ENCODE measurements around the gene CXCR5.

The CXCR5 gene

GRCh38 chr11:118876286-118876685 is 7.4 kb upstream of the CXCR5 start:
- no peak for DNase-seq (ENCODE audit: low spot score)

GRCh38 chr11:118877487-118878162 is 6.1 kb upstream of the CXCR5 start:
- DNase-seq (ENCODE audit: low spot score) = no peak

DNA sequence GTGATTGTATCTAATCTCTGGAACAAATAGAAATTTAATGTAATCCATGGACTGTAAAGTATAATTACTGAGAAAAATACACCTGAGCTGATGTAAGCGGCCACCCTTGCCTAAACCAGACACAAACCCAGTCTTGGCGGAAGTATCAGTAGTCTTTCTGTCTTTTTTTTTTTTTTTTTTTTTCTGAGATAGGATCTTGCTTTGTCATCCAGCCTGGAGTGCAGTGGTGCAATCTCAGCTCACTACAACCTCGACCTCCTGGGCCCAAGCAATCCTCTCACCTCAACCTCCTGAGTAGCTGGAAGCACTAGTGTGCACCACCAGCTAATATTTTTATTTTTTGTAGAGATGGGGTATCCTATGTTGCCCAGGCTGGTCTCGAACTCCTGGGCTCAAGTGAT is 5.5 kb upstream of the CXCR5 start:
- DNase-seq (ENCODE audit: low spot score) = no peak

- DNase-seq (ENCODE audit: low spot score) = no peak
Measured at GRCh38 chr11:118881228-118881627, 2.5 kb upstream of the CXCR5 start.

GRCh38 chr11:118882491-118882890 is 1.2 kb upstream of the CXCR5 start:
- DNase-seq (ENCODE audit: low spot score) = no peak

DNA sequence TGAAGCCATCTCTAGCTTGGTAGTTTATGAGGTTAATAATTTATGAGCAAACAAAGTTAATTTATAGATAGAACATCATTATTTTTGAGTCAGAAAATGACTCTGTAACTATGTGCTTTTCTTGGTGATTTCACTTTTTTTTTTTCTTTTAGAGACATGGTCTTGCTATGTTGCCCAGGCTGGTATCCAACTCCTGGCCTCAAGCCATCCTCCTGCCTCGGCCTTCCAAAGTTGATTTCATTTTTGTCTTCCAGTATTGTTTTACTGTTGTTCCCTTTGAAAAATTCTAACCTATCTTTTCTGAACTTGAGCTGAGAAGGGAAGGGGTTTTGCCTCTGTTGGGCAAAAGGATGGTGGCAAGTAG is 706 bp upstream of the CXCR5 start:
- DNase-seq (ENCODE audit: low spot score) = no peak

GRCh38 chr11:118884875-118885274 is 1.2 kb downstream of the CXCR5 start:
- no peak for DNase-seq (ENCODE audit: low spot score)

DNA sequence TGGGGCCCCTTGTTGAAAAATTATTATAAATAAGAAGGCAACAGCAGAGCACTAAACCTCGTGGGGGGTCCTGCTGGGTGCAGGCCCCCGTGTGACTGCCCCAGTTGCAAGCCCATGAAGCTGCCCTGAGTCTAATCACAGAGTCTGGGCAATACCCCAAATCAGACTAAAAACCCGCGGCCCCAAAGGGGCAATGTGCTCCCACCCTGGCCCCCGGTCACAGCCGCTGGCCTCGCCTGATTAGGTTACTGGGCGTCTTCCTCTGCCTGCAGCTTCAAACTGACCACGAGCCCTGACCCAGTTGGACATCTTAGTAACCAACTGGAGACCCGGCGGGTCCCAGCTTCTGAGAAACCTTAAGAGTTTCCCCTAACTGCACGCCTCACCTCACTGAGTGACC is 1.6 kb downstream of the CXCR5 start:
- DNase-seq (ENCODE audit: low spot score) = no peak

DNA sequence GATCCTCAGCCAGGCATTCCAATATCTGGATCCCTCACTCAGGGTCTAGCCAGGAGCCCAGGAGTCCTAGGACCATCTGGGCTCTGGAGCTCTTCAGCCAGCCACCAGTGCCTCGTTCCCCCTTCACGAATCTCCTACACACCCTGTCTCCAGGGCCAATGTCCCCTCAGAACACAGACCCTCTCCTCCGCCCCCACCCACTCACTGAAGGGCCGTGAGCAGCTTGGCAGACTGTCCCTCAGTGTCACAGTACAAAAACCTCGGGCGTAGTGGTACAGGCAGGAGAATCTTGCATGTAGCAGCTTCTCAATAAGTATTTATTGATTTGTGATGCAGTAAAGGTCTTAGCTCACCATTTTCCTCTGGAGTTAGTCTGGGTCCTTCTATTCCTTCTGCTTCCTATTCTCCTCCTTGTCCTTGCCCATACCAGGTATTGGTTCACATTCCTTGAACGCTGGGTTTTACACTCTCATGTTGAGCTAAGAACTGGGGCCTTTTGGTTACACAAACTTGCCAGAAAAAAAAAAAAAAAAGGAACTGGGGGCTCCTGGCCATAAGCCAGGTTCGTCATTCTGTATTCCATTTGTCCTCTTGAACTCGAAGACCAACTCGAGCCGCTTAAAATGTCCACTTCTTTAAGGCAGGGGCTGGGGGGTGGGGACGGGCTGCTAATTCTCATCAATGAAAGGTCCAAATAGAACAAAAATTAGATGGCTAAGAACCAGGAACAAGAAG is 2.3 kb downstream of the CXCR5 start:
- no peak for DNase-seq (ENCODE audit: low spot score)

- no peak for DNase-seq (ENCODE audit: low spot score)
Measured at GRCh38 chr11:118886681-118887111, 3.0 kb downstream of the CXCR5 start.

DNA sequence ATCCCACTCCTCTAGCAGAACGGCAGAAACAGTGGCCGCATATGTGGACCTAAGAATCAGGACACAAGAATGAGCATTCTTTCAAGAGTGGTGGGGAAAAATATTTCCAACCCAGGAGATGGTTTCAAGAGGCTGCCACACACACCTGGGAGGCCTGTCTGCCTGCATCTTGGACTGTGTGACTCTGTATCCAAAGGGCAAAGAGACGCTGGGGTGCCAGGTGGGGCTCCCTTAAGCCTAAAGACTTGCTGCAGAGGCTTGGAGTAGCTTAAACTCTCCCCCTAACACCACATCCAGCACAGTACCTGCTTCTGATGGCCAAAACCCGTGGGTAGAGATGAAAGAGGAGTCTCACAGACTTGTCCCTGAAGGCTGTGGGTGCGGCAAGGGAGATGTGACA is 3.5 kb downstream of the CXCR5 start:
- DNase-seq (ENCODE audit: low spot score) = no peak

DNA sequence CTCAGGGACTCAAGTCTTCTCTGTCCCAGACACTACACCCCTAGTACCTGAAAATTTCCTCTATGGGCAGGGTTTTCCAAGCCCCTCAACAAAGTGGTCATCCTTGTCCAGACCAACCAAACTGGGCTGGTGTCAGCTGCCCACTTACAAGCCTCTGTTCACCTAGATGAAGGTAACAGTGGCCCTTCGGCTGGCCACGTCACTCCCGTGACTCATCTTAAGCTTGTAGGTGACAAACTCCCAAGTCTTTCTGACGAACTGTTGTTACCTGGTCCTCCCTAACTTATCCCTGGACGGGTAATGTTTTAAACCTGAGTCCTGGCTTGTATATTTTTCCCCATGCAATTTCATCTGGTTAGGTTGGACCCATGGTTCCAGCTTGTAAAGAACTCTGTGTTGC is 4.7 kb downstream of the CXCR5 start:
- DNase-seq (ENCODE audit: low spot score) = no peak

GRCh38 chr11:118889797-118890196 is 6.1 kb downstream of the CXCR5 start:
- DNase-seq (ENCODE audit: low spot score) = peak; percentile 89

DNA sequence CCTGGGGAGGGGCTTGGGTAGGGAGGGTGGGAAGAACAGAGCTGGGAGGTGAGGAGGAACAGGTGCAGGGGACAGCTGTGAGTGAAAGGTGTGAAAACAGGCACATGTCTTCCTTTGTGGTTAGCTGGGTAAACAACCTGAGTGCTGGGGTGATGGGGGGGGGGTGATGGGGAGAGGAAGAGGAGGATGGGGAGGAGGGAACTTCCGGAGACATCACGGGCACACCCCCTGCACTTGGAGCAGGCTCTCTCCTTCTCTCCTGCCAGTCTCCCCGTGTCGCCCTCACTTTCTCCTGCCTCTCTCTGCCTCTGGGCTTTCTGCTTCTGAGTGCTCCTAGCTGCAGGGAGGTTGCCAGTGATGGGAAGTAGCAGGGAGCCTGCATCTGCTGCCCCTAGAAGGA is 8.8 kb downstream of the CXCR5 start:
- DNase-seq (ENCODE audit: low spot score) = no peak

DNA sequence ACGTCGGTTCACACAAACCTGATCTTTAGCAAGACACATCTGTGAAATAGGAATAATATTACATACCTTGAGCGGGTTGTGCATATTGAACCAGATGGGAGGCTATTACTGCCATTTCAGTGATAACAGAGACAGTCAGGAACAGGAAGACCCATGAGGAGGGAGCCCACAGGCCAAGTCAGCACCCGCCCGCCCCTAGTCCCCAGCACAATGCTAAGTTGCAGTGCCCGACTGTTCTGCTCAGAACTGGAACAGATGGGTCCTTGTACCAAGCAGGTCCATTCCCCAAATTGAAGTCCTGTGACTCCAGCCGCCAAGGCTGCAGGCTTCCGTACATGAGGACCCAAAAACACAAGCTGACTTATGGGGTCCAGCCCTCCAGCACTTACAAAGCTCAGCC is 9.3 kb downstream of the CXCR5 start:
- no peak for DNase-seq (ENCODE audit: low spot score)

GRCh38 chr11:118893662-118894061 is 10.0 kb downstream of the CXCR5 start:
- DNase-seq (ENCODE audit: low spot score) = no peak

DNA sequence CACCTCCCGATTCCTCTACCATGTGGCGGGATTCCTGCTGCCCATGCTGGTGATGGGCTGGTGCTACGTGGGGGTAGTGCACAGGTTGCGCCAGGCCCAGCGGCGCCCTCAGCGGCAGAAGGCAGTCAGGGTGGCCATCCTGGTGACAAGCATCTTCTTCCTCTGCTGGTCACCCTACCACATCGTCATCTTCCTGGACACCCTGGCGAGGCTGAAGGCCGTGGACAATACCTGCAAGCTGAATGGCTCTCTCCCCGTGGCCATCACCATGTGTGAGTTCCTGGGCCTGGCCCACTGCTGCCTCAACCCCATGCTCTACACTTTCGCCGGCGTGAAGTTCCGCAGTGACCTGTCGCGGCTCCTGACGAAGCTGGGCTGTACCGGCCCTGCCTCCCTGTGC is 10.5 kb downstream of the CXCR5 start:
- no peak for DNase-seq (ENCODE audit: low spot score)

DNA sequence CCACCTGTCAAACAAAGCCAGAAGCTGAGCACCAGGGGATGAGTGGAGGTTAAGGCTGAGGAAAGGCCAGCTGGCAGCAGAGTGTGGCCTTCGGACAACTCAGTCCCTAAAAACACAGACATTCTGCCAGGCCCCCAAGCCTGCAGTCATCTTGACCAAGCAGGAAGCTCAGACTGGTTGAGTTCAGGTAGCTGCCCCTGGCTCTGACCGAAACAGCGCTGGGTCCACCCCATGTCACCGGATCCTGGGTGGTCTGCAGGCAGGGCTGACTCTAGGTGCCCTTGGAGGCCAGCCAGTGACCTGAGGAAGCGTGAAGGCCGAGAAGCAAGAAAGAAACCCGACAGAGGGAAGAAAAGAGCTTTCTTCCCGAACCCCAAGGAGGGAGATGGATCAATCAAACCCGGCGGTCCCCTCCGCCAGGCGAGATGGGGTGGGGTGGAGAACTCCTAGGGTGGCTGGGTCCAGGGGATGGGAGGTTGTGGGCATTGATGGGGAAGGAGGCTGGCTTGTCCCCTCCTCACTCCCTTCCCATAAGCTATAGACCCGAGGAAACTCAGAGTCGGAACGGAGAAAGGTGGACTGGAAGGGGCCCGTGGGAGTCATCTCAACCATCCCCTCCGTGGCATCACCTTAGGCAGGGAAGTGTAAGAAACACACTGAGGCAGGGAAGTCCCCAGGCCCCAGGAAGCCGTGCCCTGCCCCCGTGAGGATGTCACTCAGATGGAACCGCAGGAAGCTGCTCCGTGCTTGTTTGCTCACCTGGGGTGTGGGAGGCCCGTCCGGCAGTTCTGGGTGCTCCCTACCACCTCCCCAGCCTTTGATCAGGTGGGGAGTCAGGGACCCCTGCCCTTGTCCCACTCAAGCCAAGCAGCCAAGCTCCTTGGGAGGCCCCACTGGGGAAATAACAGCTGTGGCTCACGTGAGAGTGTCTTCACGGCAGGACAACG is 11.7 kb downstream of the CXCR5 start:
- no peak for DNase-seq (ENCODE audit: low spot score)

DNA sequence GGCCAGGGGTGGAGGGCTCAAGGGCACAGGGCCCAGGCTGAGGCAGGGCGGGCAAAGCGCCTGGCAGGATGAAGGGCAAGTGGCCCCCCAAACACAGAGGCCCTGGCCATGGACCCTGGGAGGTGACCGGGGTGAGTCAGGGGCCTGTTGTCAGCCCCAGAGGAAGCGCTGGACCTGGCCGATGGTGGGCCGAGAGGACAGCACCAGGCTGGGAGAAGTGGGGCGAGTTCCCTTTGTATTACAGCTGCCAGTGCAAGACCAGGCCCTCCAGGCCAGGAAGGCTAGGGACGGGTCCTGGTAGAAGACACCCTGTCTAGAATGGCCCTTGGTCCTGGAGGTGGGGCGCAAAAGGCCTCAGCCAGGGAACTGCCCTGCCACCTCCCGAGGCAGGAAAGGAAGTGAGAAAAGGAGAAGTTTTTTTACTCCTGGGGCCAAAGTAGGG is 12.8 kb downstream of the CXCR5 start:
- no peak for DNase-seq (ENCODE audit: low spot score)

DNA sequence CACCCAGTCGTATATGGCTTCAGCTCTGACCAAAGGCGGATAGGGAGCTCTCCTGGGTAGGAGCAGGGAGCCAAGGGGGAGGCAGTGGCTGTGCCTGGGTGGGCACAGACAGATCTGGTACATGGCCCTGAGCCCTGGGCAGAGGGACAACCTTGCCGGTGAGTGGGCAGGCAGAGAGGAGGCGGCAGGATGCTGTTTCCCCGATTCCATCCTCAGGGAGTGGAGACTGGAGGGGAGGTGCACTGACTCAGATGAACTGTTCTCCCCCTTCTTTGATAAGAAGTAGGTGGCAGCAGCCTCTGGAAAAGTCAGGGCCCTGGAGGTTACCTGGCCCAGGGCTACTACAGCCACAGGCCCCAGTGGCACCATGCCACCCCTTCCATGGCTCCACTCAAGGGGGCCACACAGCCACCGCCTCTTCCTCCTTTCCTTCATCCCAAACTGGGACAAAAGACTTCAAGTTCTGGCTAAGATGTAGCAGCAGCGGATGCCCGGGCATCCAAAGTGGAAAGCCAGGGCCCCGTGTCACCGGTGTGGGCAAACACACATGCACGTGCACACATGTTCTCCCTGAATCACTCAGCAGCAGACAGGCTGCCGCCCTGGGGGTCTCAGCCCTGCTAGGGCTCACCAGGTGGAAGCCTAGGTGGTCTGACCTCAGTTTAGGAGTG is 13.4 kb downstream of the CXCR5 start:
- DNase-seq (ENCODE audit: low spot score) = no peak

- DNase-seq (ENCODE audit: low spot score) = no peak
Measured at GRCh38 chr11:118897721-118898310, 14.1 kb downstream of the CXCR5 start.

Measured in AG08395 (cell line).